Sigmoid colon (tissue), 7 donors: ENCODE measurements around the gene ZBTB24. TPM values are rescaled to one million over a fixed set of nuclear protein-coding genes. Genes with fewer than 3 reads are reported as not detected.
A peak's percentile ranks its signal among the peaks of the same experiment; 100 is the strongest.

Experiments
- DNase-seq: peaks from one replicate; pipeline ENCODE4 v3.0.0-alpha.2; 2019
- H3K27ac ChIP-seq, 4 donors: fragments of 200-600 bp; sonication (generic); one replicate each; pipeline ENCODE4 v1.5.1; 2016 to 2019; ENCODE audit warnings: mild to moderate bottlenecking in 1 of 4
- H3K27me3 ChIP-seq, 3 donors: fragments of 200-600 bp; sonication (generic); one replicate each; pipeline ENCODE4 v1.5.1; 2019; ENCODE audit warnings: mild to moderate bottlenecking in 1 of 3
- H3K36me3 ChIP-seq, 4 donors: fragments of 200-600 bp; sonication (generic); one replicate each; pipeline ENCODE4 v1.5.1; 2016 to 2019
- H3K4me1 ChIP-seq, 4 donors: fragments of 200-600 bp; sonication (generic); one replicate each; pipeline ENCODE4 v1.5.1; 2017 to 2019
- H3K4me3 ChIP-seq, 4 donors: fragments of 200-600 bp; sonication (generic); one replicate each; pipeline ENCODE4 v1.5.1; 2017 to 2019; ENCODE audit warnings: mild to moderate bottlenecking in 2 of 4, moderate library complexity in 1 of 4
- H3K9me3 ChIP-seq, 4 donors: fragments of 200-600 bp in 3 of 4; sonication (generic) in 3 of 4; one replicate each; pipeline versions ENCODE4 v1.5.1 to v1.6.1; 2013 to 2019
- CTCF ChIP-seq, 4 experiments: fragments of 450-650 bp in 3 of 4; fragments of 200-600 bp in 1 of 4; IDR thresholded peaks; one replicate each; pipeline ENCODE4 v1.5.1; 2016 to 2019; ENCODE audit warnings: antibody characterized with exemption in 4 of 4, mild to moderate bottlenecking in 3 of 4, moderate library complexity in 2 of 4
- EP300 ChIP-seq, 4 donors: sonication (generic); formaldehyde crosslinking; IDR thresholded peaks; one replicate each; pipeline ENCODE4 v1.6.1; 2017; ENCODE audit warnings: antibody characterized with exemption in 4 of 4
- POLR2A ChIP-seq, 2 donors: fragments of 450-650 bp; IDR thresholded peaks; one replicate each; pipeline ENCODE4 v1.6.1; 2016; ENCODE audit warnings: antibody characterized with exemption in 2 of 2, mild to moderate bottlenecking in 2 of 2, moderate library complexity in 2 of 2
- POLR2AphosphoS5 ChIP-seq, 4 donors: sonication (generic); formaldehyde crosslinking; IDR thresholded peaks; one replicate each; pipeline ENCODE4 v1.6.1; 2017; ENCODE audit warnings: antibody characterized with exemption in 4 of 4
- WGBS, 2 donors: extraction: QIAGEN DNeasy Blood & Tissue Kit; methylation state at CpG; one replicate each; pipeline ENCODE4 v1.1.7; 2013; 5-methylcytosine and 5-hydroxymethylcytosine counted together
- intact Hi-C: fragments of 100-400 bp; cut with DNase I; formaldehyde crosslinking; loops from one replicate; pipeline ENCODE4 v1.15.1; 2023
- polyA plus RNA-seq, 3 donors: library from polyadenylated mRNA; stranded (reverse); fragments of 200-250 nt; gene quantifications; one replicate each; pipeline ENCODE4 v1.2.3, GENCODE V29; 2013
- total RNA-seq, 4 donors: library from RNA; depleted of rRNA; stranded (reverse); fragments of >200 nt; gene quantifications; one replicate each; pipeline ENCODE4 v1.1.0, GENCODE V29; 2016
- donor health status: healthy with polysubstance abuse.
- donor health status: Bipolar disorder and iron deficiency.
- donor health status: healthy.

Gene ZBTB24
- total and polyA plus RNA-seq, 7 donors = 2.1 to 8.2 (median 5.1) TPM

GRCh38 chr6:109456710-109457561, 26.1 kb downstream of the ZBTB24 start:
- Histone ChIP-seq H3K27me3 (no peaks in the 10 kb centered on the region), H3K27ac (peak overlapping the region; percentile 20 to 77 (median 62)), H3K9me3 (no peaks in the 10 kb centered on the region), H3K4me1 (peaks cover 0 to 32% (median 22%) of the 10 kb centered on the region in 4 donors), H3K36me3 (peaks cover 0 to 12% (median 1%) of the 10 kb centered on the region in 4 donors), H3K4me3 (peak overlapping the region in 2 of 4 donors; percentile 76)
- TF ChIP-seq CTCF (IDR thresholded peaks at IDR 0.05) (no peak), POLR2AphosphoS5 (IDR thresholded peaks at IDR 0.05) (peak in 2 of 4 donors; percentile 13 to 30), POLR2A (IDR thresholded peaks at IDR 0.05) (peak in 1 of 2 donors; percentile 33), EP300 (IDR thresholded peaks at IDR 0.05) (no peak)
- intact Hi-C loops = no loop called here
- peak; percentile 82 for DNase-seq
- 16 to 51% methylated on average over 16 of the region's 16 CpGs for WGBS, 2 donors

GRCh38 chr6:109456111-109456583, 26.9 kb downstream of the ZBTB24 start:
- WGBS, 2 donors = 6 to 14% methylated on average over 38 of the region's 38 CpGs
- Histone ChIP-seq H3K9me3 (no peaks in the 10 kb centered on the region), H3K4me1 (peaks cover 0 to 32% (median 22%) of the 10 kb centered on the region in 4 donors), H3K4me3 (peak overlapping the region; percentile 50 to 76 (median 70)), H3K27me3 (no peaks in the 10 kb centered on the region), H3K27ac (peak overlapping the region; percentile 50 to 77 (median 71)), H3K36me3 (peaks cover 0 to 5% (median 0%) of the 10 kb centered on the region in 4 donors)
- TF ChIP-seq POLR2AphosphoS5 (IDR thresholded peaks at IDR 0.05) (no peak), EP300 (IDR thresholded peaks at IDR 0.05) (no peak), CTCF (IDR thresholded peaks at IDR 0.05) (no peak), POLR2A (IDR thresholded peaks at IDR 0.05) (no peak)
- peak; percentile 74 for DNase-seq
- intact Hi-C loops = no loop called here

GRCh38 chr6:109455437-109456110, 27.4 kb downstream of the ZBTB24 start, which contains the start of gene MICAL1:
Gene MICAL1, minus strand, starts transcription at chr6:109455772. Its CDS starts 1,576 bp downstream, at chr6:109454196.
- Histone ChIP-seq H3K4me3 (peak within 1 kb of the TSS; percentile 50 to 76 (median 70)), H3K27me3 (no peaks in the 10 kb centered on the region), H3K9me3 (no peaks in the 10 kb centered on the region), H3K27ac (peak within 1 kb of the TSS; percentile 50 to 77 (median 71)), H3K4me1 (peaks cover 0 to 32% (median 22%) of the 10 kb centered on the region in 4 donors), H3K36me3 (no peaks in the 10 kb centered on the region)
- 0 to 1% methylated on average over 70 of the region's 70 CpGs for WGBS, 2 donors
- DNase-seq = peak; percentile 82
- TF ChIP-seq POLR2A (IDR thresholded peaks at IDR 0.05) (peak in 1 of 2 donors; percentile 14), EP300 (IDR thresholded peaks at IDR 0.05) (no peak), POLR2AphosphoS5 (IDR thresholded peaks at IDR 0.05) (peak in 3 of 4 donors; percentile 20 to 60 (median 56)), CTCF (IDR thresholded peaks at IDR 0.05) (peak in 2 of 4 experiments; percentile 15 to 28)
- intact Hi-C loops = loop anchor here (2.0 kb wide), 1 partner anchor 15 kb away; the partner anchor contains the start of genes PPIL6 and SMPD2

- Histone ChIP-seq H3K9me3 (no peaks in the 10 kb centered on the region), H3K27ac (peak overlapping the region; percentile 50 to 77 (median 71)), H3K27me3 (no peaks in the 10 kb centered on the region), H3K4me1 (peaks cover 0 to 32% (median 22%) of the 10 kb centered on the region in 4 donors), H3K4me3 (peak overlapping the region; percentile 50 to 76 (median 70)), H3K36me3 (no peaks in the 10 kb centered on the region)
- TF ChIP-seq CTCF (IDR thresholded peaks at IDR 0.05) (no peak), EP300 (IDR thresholded peaks at IDR 0.05) (no peak), POLR2A (IDR thresholded peaks at IDR 0.05) (no peak), POLR2AphosphoS5 (IDR thresholded peaks at IDR 0.05) (no peak)
- peak; percentile 77 for DNase-seq
- intact Hi-C loops = loop anchor here (2.0 kb wide), 1 partner anchor 14 kb away; the partner anchor contains the start of genes PPIL6 and SMPD2
- 2 to 3% methylated on average over 48 of the region's 48 CpGs for WGBS, 2 donors
Measured at GRCh38 chr6:109454496-109455436, 28.3 kb downstream of the ZBTB24 start.
